Measurements from ENCODE around the gene RGS6. TPM values are rescaled to one million over a fixed set of nuclear protein-coding genes. Genes with fewer than 3 reads are reported as not detected.
"Not testable (repeated sequence)": the region's sequence is repeated elsewhere in the genome, so short reads cannot be mapped to it uniquely, and the experiment has no call there.

The RGS6 gene
- total RNA-seq, 1 experiment from 2014 or later, result not detected

DNA sequence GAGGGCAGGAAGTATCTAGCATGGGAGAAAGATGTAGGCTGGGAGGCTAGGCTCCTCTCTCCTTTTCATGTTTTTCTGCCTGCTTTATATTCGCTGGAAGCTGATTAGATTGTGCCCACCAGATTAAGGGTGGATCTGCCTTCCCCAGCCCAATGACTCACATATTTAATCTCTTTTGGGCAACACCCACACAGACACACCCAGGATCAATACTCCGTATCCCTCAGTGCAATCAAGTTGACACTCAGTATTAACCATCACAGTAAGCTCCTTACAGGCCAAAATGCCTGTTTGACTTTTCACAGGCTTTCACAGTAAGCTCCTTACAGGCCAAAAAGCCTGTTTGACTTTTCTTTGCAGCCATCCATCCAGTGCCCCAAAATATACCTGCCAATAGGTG, 9.4 kb downstream of the RGS6 start:
- H3K4me1 ChIP-seq (ENCODE audit: insufficient read depth, low read length); H3K9me3 ChIP-seq (ENCODE audit: low read length); POLR2A ChIA-PET (ENCODE audit: unreplicated experiment); CTCF ChIA-PET; H3K9me2 ChIP-seq (replicated peaks; ENCODE audit: low read length); intact Hi-C loops (cut with micrococcal nuclease); BruUV-seq (replicated peaks); H4K20me1 ChIP-seq (ENCODE audit: low read length); H3K36me3 ChIP-seq (ENCODE audit: low read depth, low read length); H3K4me2 ChIP-seq (ENCODE audit: low read length); H2AFZ ChIP-seq (ENCODE audit: low read length); ATAC-seq; H3K4me3 ChIP-seq (ENCODE audit: low read length); DNase-seq; H3K79me2 ChIP-seq (ENCODE audit: low read length); H3F3A ChIP-seq (ENCODE audit: low read length, unreplicated experiment); H3K27ac ChIP-seq (ENCODE audit: low read length); H3K9ac ChIP-seq (ENCODE audit: low read length): not testable (repeated sequence)
- peaks cover 25% of the 10 kb centered on the region for H3K27me3 ChIP-seq (ENCODE audit: low read length)

DNA sequence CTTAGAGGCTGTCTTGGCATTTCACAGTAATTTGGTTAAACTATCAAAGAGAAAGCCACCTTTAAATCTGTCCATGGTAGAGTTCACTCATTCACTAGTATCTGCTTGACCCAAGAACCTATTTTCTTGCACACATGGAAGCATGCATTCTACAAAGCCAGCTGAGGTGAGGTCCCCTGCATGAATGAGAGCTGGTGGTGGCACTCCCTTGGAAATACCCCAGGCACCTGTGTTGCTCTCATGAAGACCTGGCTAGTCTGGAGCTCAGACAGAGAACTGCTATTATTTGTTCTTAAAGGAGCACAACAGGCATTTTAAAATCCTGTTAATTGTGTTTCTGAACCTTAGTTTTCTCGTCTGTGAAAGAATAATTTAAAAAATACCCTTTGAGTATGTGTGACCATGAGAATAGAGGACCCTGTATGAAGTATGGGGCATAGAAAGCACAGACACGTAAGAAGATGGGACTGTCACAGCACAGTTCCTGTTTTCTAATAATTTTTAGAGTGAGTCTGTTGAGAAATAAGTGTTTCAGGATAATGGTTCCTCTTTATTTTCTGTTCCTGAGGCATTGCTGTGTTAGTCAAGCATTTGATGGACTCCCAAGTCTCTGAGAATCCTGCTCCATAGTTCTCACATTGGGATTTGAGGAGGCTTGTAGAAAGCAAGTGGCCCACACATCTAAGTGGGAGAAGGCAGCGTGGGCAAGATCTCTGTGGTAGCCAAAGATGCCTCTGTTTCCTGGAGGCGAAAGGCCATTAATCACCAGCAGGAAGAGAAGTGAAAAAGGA, 10.9 kb downstream of the RGS6 start:
- DNase-seq, result no peak
- Histone ChIP-seq H3K4me1 (ENCODE audit: insufficient read depth, low read length) (no peaks in the 10 kb centered on the region), H3K79me2 (ENCODE audit: low read length) (no peaks in the 10 kb centered on the region), H3K27ac (ENCODE audit: low read length) (no peak overlapping the region), H3K27me3 (ENCODE audit: low read length) (peaks cover 32% of the 10 kb centered on the region), H3K9me3 (ENCODE audit: low read length) (no peaks in the 10 kb centered on the region), H3F3A (ENCODE audit: low read length, unreplicated experiment) (no peaks in the 10 kb centered on the region), H2AFZ (ENCODE audit: low read length) (no peak overlapping the region), H3K4me3 (ENCODE audit: low read length) (no peak overlapping the region), H3K9me2 (replicated peaks; ENCODE audit: low read length) (no peaks in the 10 kb centered on the region), H3K9ac (ENCODE audit: low read length) (no peak overlapping the region), H3K36me3 (ENCODE audit: low read depth, low read length) (no peaks in the 10 kb centered on the region), H3K4me2 (ENCODE audit: low read length) (no peak overlapping the region), H4K20me1 (ENCODE audit: low read length) (no peaks in the 10 kb centered on the region)
- no TSS peak for BruUV-seq (replicated peaks)
- CTCF ChIA-PET, result no interaction called here
- intact Hi-C loops (cut with micrococcal nuclease), result no loop called here
- TF ChIP-seq EZH2 (IDR thresholded peaks at IDR 0.05; ENCODE audit: low read length, unreplicated experiment), result no peak
- TF ChIP-seq, protein P1, sequence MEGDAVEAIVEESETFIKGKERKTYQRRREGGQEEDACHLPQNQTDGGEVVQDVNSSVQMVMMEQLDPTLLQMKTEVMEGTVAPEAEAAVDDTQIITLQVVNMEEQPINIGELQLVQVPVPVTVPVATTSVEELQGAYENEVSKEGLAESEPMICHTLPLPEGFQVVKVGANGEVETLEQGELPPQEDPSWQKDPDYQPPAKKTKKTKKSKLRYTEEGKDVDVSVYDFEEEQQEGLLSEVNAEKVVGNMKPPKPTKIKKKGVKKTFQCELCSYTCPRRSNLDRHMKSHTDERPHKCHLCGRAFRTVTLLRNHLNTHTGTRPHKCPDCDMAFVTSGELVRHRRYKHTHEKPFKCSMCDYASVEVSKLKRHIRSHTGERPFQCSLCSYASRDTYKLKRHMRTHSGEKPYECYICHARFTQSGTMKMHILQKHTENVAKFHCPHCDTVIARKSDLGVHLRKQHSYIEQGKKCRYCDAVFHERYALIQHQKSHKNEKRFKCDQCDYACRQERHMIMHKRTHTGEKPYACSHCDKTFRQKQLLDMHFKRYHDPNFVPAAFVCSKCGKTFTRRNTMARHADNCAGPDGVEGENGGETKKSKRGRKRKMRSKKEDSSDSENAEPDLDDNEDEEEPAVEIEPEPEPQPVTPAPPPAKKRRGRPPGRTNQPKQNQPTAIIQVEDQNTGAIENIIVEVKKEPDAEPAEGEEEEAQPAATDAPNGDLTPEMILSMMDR (conservative IDR thresholded peaks at IDR 0.05; ENCODE audit: low read depth, low read length), result no peak
- no peak for TF ChIP-seq EZH2phosphoT487 (IDR thresholded peaks at IDR 0.05; ENCODE audit: borderline replicate concordance, low read length)
- POLR2A ChIA-PET (ENCODE audit: unreplicated experiment), result no interaction called here
- no peak for ATAC-seq

DNA sequence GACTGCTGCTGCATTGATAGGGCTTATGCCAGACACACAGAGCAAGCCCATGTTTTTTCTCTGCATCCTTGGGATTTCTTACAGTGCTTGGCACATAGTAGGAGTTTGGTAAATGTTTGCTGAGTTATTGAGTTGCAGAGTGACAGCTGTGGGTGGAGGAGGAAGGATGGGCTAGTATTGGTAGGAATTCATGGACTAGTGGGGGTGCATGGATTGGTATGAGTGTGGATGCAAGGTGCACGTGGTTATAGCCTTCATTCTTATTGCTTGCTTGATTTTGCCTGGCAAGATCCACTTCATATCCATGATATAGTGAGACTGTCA, 11.4 kb downstream of the RGS6 start:
- ATAC-seq, result no peak
- Histone ChIP-seq H3K4me2 (ENCODE audit: low read length) (no peak overlapping the region), H4K20me1 (ENCODE audit: low read length) (no peaks in the 10 kb centered on the region), H3K9me3 (ENCODE audit: low read length) (no peaks in the 10 kb centered on the region), H3K27me3 (ENCODE audit: low read length) (peaks cover 32% of the 10 kb centered on the region), H3K27ac (ENCODE audit: low read length) (no peak overlapping the region), H3K9ac (ENCODE audit: low read length) (no peak overlapping the region), H3K4me3 (ENCODE audit: low read length) (no peak overlapping the region), H3F3A (ENCODE audit: low read length, unreplicated experiment) (no peaks in the 10 kb centered on the region), H3K9me2 (replicated peaks; ENCODE audit: low read length) (no peaks in the 10 kb centered on the region), H3K36me3 (ENCODE audit: low read depth, low read length) (no peaks in the 10 kb centered on the region), H3K79me2 (ENCODE audit: low read length) (no peaks in the 10 kb centered on the region), H3K4me1 (ENCODE audit: insufficient read depth, low read length) (no peaks in the 10 kb centered on the region), H2AFZ (ENCODE audit: low read length) (no peak overlapping the region)
- ChIA-PET POLR2A (ENCODE audit: unreplicated experiment) (no interaction called here), CTCF (no interaction called here)
- TF ChIP-seq, protein P1 (conservative IDR thresholded peaks at IDR 0.05; ENCODE audit: low read depth, low read length), result no peak
- TF ChIP-seq EZH2 (IDR thresholded peaks at IDR 0.05; ENCODE audit: low read length, unreplicated experiment) (no peak), EZH2phosphoT487 (IDR thresholded peaks at IDR 0.05; ENCODE audit: borderline replicate concordance, low read length) (no peak)
- intact Hi-C loops (cut with micrococcal nuclease), result no loop called here
- DNase-seq, result no peak
- no TSS peak for BruUV-seq (replicated peaks)
